ENCODE results near the gene SGMS2.

Gene SGMS2

DNA sequence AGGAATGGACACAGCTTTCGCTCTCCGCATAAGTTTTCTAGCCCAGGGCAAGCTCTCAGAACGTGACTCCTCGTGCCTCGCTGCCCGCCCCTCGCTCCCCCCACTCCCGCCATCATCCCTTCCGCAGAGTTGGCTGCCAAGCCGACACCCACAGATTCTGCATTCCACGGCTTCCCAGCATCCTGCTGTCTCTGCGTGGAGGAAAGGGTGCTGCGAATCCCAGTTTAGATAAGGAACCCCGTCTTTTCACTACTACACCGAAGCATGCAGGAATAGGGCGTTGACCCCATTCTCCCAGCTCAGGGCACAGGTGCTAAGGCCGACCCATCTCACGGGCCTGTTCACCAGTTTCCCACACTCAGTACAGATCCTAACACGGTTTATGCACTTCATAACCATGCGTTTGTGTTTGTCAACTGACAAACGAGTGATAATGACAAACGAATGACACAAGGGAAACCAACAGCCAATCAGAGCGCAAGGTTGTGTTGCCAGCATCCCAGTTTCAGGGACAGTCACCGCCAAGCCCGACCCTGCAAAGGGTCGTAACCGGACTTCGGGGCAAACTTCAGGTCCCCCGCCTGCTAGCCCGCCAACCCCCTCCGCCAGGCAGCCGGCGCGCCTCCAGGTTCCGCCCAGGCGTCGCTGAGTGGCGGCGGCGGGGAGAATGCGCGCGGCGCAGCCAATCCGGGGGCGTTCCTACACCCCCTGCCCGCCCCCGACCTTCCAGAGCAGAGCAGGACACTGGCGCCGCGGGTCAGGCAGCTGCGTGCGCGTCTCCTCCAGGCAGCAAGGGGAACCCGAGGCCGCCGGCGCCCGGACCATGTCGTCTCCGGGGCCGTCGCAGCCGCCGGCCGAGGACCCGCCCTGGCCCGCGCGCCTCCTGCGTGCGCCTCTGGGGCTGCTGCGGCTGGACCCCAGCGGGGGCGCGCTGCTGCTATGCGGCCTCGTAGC lies 106.4 kb downstream of the SGMS2 start, which contains the start of gene CYP2U1:
Gene CYP2U1 (plus strand): TSS at position 729 of the 954 bp plus-strand sequence. CDS start 95 bp downstream, at position 824.
- H3K4me3 Mint-ChIP-seq = peak within 1 kb of the TSS; percentile 81
- H3K27me3 Mint-ChIP-seq (ENCODE audit: low read depth) = peaks cover 27% of the 10 kb centered on the region
- no peaks in the 10 kb centered on the region for H3K9me3 Mint-ChIP-seq

DNA sequence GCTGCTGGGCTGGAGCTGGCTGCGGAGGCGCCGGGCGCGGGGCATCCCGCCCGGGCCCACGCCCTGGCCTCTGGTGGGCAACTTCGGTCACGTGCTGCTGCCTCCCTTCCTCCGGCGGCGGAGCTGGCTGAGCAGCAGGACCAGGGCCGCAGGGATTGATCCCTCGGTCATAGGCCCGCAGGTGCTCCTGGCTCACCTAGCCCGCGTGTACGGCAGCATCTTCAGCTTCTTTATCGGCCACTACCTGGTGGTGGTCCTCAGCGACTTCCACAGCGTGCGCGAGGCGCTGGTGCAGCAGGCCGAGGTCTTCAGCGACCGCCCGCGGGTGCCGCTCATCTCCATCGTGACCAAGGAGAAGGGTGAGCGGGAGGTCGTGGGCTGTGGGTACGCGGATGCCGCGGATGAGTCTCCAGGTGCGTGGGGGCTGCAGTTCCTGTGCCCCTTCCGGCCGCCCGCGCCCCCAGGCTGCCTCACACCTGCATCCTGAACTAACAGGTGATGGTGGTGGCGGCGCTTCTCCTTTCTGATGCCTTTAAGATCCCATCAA lies 107.1 kb downstream of the SGMS2 start:
- Mint-ChIP-seq H3K27ac (peak overlapping the region; percentile 60), H3K4me1 (ENCODE audit: low read depth) (peaks cover 21% of the 10 kb centered on the region), H3K27me3 (ENCODE audit: low read depth) (peaks cover 27% of the 10 kb centered on the region), H3K4me3 (peak overlapping the region; percentile 81), H3K9me3 (no peaks in the 10 kb centered on the region), H3K36me3 (ENCODE audit: low read depth) (peaks cover 3% of the 10 kb centered on the region)

More for the DNA sequence above, 106.4 kb downstream of the SGMS2 start, which contains the start of gene CYP2U1:
- Mint-ChIP-seq H3K4me1 (ENCODE audit: low read depth) (peaks cover 19% of the 10 kb centered on the region), H3K36me3 (ENCODE audit: low read depth) (peaks cover 3% of the 10 kb centered on the region), H3K27ac (peak within 1 kb of the TSS; percentile 60)

DNA sequence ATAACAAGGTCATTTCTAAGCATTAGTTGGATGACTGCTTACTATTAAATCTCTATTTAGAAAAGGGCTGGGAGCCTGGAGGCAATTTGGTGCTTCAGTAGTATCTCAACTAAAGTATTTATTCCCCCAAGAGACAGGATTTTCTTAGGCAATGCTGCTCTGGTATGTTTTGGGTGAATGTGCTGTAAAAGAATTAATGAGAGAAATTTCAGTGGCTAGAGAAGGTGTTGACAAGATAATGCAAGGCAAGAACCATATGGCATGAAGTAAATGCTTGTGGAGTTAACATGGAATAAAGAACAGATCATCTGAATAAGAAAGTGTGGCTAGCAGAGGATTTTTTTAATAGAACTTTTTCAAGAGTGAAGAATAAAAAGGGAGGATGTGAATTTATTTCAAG lies 110.5 kb downstream of the SGMS2 start:
- peaks cover 25% of the 10 kb centered on the region for H3K4me1 Mint-ChIP-seq (ENCODE audit: low read depth)

DNA sequence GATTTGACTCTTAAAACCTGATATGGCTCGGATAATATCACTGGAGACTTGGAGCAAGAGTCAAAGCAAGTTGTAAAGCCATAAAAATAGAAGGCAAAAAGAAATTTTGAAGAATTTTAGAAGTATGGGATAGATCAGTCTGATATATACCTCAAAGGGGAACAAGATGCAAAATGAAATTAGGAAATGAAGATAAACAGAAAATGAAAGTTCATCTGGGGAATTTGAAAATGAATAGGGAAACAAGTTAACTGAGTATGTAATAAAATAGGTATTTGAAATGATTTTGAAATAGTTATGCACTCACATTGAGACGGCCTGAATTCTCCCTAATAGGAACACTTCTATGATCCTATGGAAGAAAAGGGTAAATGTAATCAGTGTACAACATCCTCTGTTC lies 112.3 kb downstream of the SGMS2 start:
- Mint-ChIP-seq H3K9me3 (no peaks in the 10 kb centered on the region), H3K36me3 (ENCODE audit: low read depth) (peaks cover 3% of the 10 kb centered on the region), H3K4me1 (ENCODE audit: low read depth) (peaks cover 19% of the 10 kb centered on the region), H3K27ac (no peak overlapping the region), H3K4me3 (no peak overlapping the region), H3K27me3 (ENCODE audit: low read depth) (peaks cover 7% of the 10 kb centered on the region)

More for the DNA sequence above, 110.5 kb downstream of the SGMS2 start:
- H3K27me3 Mint-ChIP-seq (ENCODE audit: low read depth) = peaks cover 11% of the 10 kb centered on the region
- H3K4me3 Mint-ChIP-seq = no peak overlapping the region
- H3K36me3 Mint-ChIP-seq (ENCODE audit: low read depth) = peaks cover 3% of the 10 kb centered on the region
- no peak overlapping the region for H3K27ac Mint-ChIP-seq
- no peaks in the 10 kb centered on the region for H3K9me3 Mint-ChIP-seq

DNA sequence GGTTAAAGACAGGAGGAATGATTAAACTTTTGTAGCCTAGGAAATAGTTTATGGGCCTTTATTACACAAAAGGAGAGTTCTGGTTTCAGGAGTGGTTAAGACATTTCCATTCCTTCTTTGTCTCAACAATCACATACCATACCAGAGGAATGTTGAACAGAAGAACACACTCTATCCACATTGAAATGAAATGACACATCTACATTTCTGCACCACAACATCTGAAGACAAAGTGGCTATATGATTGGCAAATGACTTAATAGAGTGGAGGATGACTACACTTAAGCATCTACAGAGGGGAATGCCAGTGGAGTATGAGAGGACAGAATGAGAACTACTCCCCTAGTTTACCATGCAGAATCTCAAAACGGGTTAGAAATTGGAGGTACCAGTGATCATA lies 114.6 kb downstream of the SGMS2 start:
- H3K27ac Mint-ChIP-seq = no peak overlapping the region
- peaks cover 7% of the 10 kb centered on the region for H3K4me1 Mint-ChIP-seq (ENCODE audit: low read depth)

DNA sequence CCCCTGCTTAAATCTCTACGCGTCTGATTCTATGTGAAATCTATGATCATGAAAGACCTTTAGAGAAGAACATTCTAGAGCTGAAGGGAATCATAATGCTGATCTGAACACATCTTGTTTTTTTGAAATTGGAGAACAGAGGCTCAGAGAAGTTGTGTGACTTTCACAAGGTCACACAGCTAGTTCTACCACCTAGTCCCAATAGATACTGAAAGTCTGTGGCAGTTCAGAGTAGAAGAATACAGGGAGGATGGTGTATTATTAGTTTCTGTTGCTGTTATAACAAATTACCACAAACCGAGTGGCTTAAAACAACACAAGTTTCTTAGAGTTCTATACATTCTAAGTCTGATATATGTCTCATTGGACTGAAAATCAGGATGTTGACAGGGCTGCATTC lies 121.1 kb downstream of the SGMS2 start:
- H3K27me3 Mint-ChIP-seq (ENCODE audit: low read depth) = no peaks in the 10 kb centered on the region
- H3K9me3 Mint-ChIP-seq = no peaks in the 10 kb centered on the region

More for the DNA sequence above, 114.6 kb downstream of the SGMS2 start:
- H3K9me3 Mint-ChIP-seq = no peaks in the 10 kb centered on the region
- H3K27me3 Mint-ChIP-seq (ENCODE audit: low read depth) = no peaks in the 10 kb centered on the region
- peaks cover 3% of the 10 kb centered on the region for H3K36me3 Mint-ChIP-seq (ENCODE audit: low read depth)
- H3K4me3 Mint-ChIP-seq = no peak overlapping the region

DNA sequence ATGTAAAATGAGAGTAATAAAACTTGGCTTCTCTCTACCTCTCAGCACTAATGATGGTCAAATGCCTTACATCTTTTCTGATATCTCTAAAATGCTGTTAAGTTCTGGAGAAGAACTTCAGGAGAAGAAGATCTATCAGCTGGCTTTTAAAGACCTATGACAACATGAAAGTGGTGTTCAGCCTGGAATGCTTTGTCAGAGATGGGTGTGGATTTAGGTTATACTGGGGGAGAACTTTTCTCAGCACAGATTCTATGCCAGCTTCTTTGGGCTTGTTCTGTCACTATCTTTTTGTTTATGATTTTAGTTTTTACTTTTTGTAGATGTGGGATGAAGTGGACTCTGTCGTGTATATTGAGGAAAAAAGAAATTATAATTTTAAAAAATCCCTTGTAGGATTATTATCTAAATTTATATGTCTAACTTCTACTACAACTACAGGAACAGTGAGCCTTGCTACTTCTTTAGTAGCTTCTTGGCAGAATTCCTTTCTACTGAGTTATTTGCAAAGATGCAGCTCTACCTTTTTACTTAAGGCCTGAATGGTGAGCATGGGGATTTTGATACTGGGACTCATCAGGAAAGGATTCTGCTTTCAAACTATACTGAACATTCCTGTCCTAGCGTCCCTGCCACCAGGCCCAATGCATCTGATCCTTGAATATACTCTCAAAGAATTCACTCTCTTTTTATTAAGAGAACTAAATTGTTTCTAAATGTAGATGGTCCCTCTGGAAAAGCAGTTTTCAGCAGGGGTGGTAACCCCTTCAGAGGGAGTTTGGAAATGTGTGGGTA lies 126.2 kb downstream of the SGMS2 start:
- H3K9me3 Mint-ChIP-seq = peaks cover 8% of the 10 kb centered on the region
- no peaks in the 10 kb centered on the region for H3K4me1 Mint-ChIP-seq (ENCODE audit: low read depth)
- no peak overlapping the region for H3K27ac Mint-ChIP-seq
- H3K27me3 Mint-ChIP-seq (ENCODE audit: low read depth) = no peaks in the 10 kb centered on the region
- H3K4me3 Mint-ChIP-seq = no peak overlapping the region
- H3K36me3 Mint-ChIP-seq (ENCODE audit: low read depth) = peaks cover 1% of the 10 kb centered on the region

More for the DNA sequence above, 121.1 kb downstream of the SGMS2 start:
- Mint-ChIP-seq H3K36me3 (ENCODE audit: low read depth) (peaks cover 1% of the 10 kb centered on the region), H3K4me3 (no peak overlapping the region), H3K4me1 (ENCODE audit: low read depth) (no peaks in the 10 kb centered on the region), H3K27ac (no peak overlapping the region)

DNA sequence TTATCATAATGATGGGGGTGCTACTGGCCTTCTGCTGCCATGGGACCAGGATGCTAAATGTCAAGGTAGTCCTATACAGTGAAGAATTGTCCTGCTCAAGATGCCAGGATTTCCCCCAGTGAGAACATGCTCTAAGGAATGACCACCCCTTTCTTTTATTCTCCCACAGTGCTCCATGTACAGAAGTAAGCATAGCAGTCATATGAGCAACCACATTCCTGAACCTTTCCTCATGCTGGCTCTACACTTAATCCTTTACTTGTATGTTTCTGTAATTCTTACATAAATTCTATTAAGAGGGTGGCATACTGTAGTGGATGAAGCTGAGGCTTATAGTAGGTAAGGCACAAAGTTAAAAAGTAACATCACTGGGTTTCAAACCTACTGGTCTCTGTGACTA lies 126.8 kb downstream of the SGMS2 start:
- H3K4me3 Mint-ChIP-seq = no peak overlapping the region
- no peaks in the 10 kb centered on the region for H3K4me1 Mint-ChIP-seq (ENCODE audit: low read depth)
- peaks cover 14% of the 10 kb centered on the region for H3K9me3 Mint-ChIP-seq
- no peak overlapping the region for H3K27ac Mint-ChIP-seq
- H3K36me3 Mint-ChIP-seq (ENCODE audit: low read depth) = peaks cover 1% of the 10 kb centered on the region
- H3K27me3 Mint-ChIP-seq (ENCODE audit: low read depth) = no peaks in the 10 kb centered on the region

DNA sequence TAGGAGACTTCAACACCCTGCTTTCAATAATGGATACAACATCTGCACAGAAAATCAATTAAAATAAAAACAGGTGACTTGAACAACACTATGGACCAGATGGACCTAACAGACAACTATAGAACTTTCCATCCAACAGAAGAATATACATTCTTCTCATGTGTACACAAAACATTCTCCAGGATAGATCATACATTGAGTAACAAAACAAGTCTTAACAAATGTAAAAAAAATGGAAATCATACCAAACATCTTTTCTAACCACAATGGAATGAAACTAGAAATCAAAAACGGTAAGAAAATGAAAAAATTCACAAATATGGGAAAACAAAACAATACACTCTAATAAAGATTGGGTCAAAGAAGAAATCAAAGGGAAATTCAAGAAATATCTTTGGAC lies 131.3 kb downstream of the SGMS2 start:
- no peaks in the 10 kb centered on the region for H3K36me3 Mint-ChIP-seq (ENCODE audit: low read depth)
- H3K4me3 Mint-ChIP-seq = no peak overlapping the region
- H3K27me3 Mint-ChIP-seq (ENCODE audit: low read depth) = peaks cover 4% of the 10 kb centered on the region
- H3K9me3 Mint-ChIP-seq = peaks cover 16% of the 10 kb centered on the region
- H3K4me1 Mint-ChIP-seq (ENCODE audit: low read depth) = no peaks in the 10 kb centered on the region
- H3K27ac Mint-ChIP-seq = no peak overlapping the region
